Gastrocnemius medialis (tissue), 4 donors: ENCODE data around the gene UBE2V1. TPM values are rescaled to one million over a fixed set of nuclear protein-coding genes. Genes with fewer than 3 reads are reported as not detected.
A peak's percentile ranks its signal among the peaks of the same experiment; 100 is the strongest.

Source experiments
- ATAC-seq, 2 donors: fragments of 150-250 bp; one replicate each; pipeline ENCODE4 v1.9.1; 2016
- DNase-seq, 2 donors: peaks; one replicate each; pipeline ENCODE4 v3.0.0-alpha.2; 2019
- H3K27ac ChIP-seq, 4 donors: fragments of 200-600 bp; sonication (generic); 1 replicate in 1 of 4; 2 replicates in 3 of 4; pipeline ENCODE4 v1.5.1; 2016 to 2018; ENCODE audit warnings: mild to moderate bottlenecking in 2 of 4, moderate library complexity in 1 of 4
- H3K27me3 ChIP-seq, 3 donors: fragments of 200-600 bp; sonication (generic) in 2 of 3; 1 replicate in 1 of 3; 2 replicates in 2 of 3; pipeline versions ENCODE4 v1.5.1 to v1.6.0; 2016 to 2019; ENCODE audit warnings: mild to moderate bottlenecking in 1 of 3, moderate library complexity in 1 of 3
- H3K36me3 ChIP-seq, 2 donors: fragments of 200-600 bp; sonication (generic) in 1 of 2; one replicate each; pipeline ENCODE4 v1.5.1; 2017 to 2018
- H3K4me1 ChIP-seq, 2 donors: fragments of 200-600 bp; sonication (generic) in 1 of 2; one replicate each; pipeline ENCODE4 v1.5.1; 2016 to 2017; ENCODE audit warnings: mild to moderate bottlenecking in 2 of 2
- H3K4me3 ChIP-seq, 4 donors: fragments of 200-600 bp; sonication (generic) in 3 of 4; 1 replicate in 1 of 4; 2 replicates in 3 of 4; pipeline ENCODE4 v1.5.1; 2016 to 2019; ENCODE audit warnings: mild to moderate bottlenecking in 2 of 4
- H3K9me3 ChIP-seq, 3 donors: fragments of 200-600 bp; sonication (generic) in 2 of 3; 1 replicate in 1 of 3; 2 replicates in 2 of 3; pipeline ENCODE4 v1.5.1; 2016 to 2019
- POLR2A ChIP-seq, 2 donors: fragments of 450-650 bp; IDR thresholded peaks; one replicate each; pipeline ENCODE4 v1.6.1; 2017; ENCODE audit warnings: antibody characterized with exemption in 2 of 2, mild to moderate bottlenecking in 2 of 2, moderate library complexity in 2 of 2
- in situ Hi-C, 4 donors: fragments of 200-750 bp; cut with MboI; loops; one replicate each; pipeline versions ENCODE4 v1.15.0 to v1.8.0; 2017; ENCODE audit warnings: low sequenced_read_pairs in 4 of 4
- intact Hi-C: fragments of 100-400 bp; cut with DNase I; formaldehyde crosslinking; loops from one replicate; pipeline ENCODE4 v1.15.1; 2023; ENCODE audit warnings: low total_unique reads
- total RNA-seq, 4 donors: library from RNA; depleted of rRNA; stranded (reverse); fragments of >200 nt; gene quantifications; one replicate each; pipeline versions ENCODE4 v1.1.0 to v1.2.3, GENCODE V29; 2016
- TF ChIP-seq, protein P1 (sequence below), 5 experiments: fragments of 450-650 bp in 3 of 5; fragments of 200-600 bp in 2 of 5; sonication (generic) in 2 of 5; IDR thresholded peaks in 4 of 5; conservative IDR thresholded peaks in 1 of 5; 1 replicate in 4 of 5; 2 replicates in 1 of 5; pipeline ENCODE4 v1.5.1; 2016 to 2019; ENCODE audit warnings: antibody characterized with exemption in 5 of 5, mild to moderate bottlenecking in 3 of 5, moderate library complexity in 3 of 5

The UBE2V1 gene
- total RNA-seq, 4 donors from 2014 or later = 37.6 to 58.5 (median 46.9) TPM

GRCh38 chr20:50124496-50124895 is 11.5 kb upstream of the UBE2V1 start:
- in situ Hi-C loops (loop anchor here in 3 of 4 donors (5.0 kb wide), 2 partner anchors 38 to 43 kb away; no protein-coding TSS in a partner anchor), intact Hi-C loops (no loop called here)
- no peak for DNase-seq
- Histone ChIP-seq H3K4me1 (peaks cover 32 to 39% of the 10 kb centered on the region in 2 donors), H3K27me3 (no peaks in the 10 kb centered on the region), H3K27ac (peak overlapping the region in 3 of 4 donors; percentile 7 to 96 (median 91)), H3K4me3 (no peak overlapping the region), H3K36me3 (peaks cover 0 to 25% of the 10 kb centered on the region in 2 donors), H3K9me3 (no peaks in the 10 kb centered on the region)
- no peak for TF ChIP-seq POLR2A (IDR thresholded peaks at IDR 0.05)
- TF ChIP-seq, protein P1, sequence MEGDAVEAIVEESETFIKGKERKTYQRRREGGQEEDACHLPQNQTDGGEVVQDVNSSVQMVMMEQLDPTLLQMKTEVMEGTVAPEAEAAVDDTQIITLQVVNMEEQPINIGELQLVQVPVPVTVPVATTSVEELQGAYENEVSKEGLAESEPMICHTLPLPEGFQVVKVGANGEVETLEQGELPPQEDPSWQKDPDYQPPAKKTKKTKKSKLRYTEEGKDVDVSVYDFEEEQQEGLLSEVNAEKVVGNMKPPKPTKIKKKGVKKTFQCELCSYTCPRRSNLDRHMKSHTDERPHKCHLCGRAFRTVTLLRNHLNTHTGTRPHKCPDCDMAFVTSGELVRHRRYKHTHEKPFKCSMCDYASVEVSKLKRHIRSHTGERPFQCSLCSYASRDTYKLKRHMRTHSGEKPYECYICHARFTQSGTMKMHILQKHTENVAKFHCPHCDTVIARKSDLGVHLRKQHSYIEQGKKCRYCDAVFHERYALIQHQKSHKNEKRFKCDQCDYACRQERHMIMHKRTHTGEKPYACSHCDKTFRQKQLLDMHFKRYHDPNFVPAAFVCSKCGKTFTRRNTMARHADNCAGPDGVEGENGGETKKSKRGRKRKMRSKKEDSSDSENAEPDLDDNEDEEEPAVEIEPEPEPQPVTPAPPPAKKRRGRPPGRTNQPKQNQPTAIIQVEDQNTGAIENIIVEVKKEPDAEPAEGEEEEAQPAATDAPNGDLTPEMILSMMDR (IDR thresholded peaks at IDR 0.05 in 4 of 5, conservative IDR thresholded peaks at IDR 0.05 in 1 of 5) = no peak
- ATAC-seq = no peak

GRCh38 chr20:50123418-50123817 is 10.5 kb upstream of the UBE2V1 start:
- no peak for TF ChIP-seq POLR2A (IDR thresholded peaks at IDR 0.05)
- Histone ChIP-seq H3K27me3 (no peaks in the 10 kb centered on the region), H3K4me3 (no peak overlapping the region), H3K9me3 (no peaks in the 10 kb centered on the region), H3K36me3 (peaks cover 0 to 22% of the 10 kb centered on the region in 2 donors), H3K27ac (peak overlapping the region in 2 of 4 donors; percentile 40 to 81), H3K4me1 (peaks cover 26 to 30% of the 10 kb centered on the region in 2 donors)
- intact Hi-C loops (no loop called here), in situ Hi-C loops (loop anchor here in 3 of 4 donors (5.0 kb wide), 2 partner anchors 39 to 44 kb away; no protein-coding TSS in a partner anchor)
- DNase-seq (no peak), ATAC-seq (no peak)

- no peak overlapping the region for H3K4me3 ChIP-seq
- ATAC-seq = no peak
- peaks cover 0 to 19% of the 10 kb centered on the region in 2 donors for H3K36me3 ChIP-seq
- H3K27me3 ChIP-seq = no peaks in the 10 kb centered on the region
- peaks cover 21 to 25% of the 10 kb centered on the region in 2 donors for H3K4me1 ChIP-seq
- TF ChIP-seq POLR2A (IDR thresholded peaks at IDR 0.05) = no peak
- TF ChIP-seq, protein P1 (IDR thresholded peaks at IDR 0.05 in 4 of 5, conservative IDR thresholded peaks at IDR 0.05 in 1 of 5) = no peak
- intact Hi-C loops (no loop called here), in situ Hi-C loops (loop anchor here in 3 of 4 donors (5.0 kb wide), 2 partner anchors 40 to 45 kb away; no protein-coding TSS in a partner anchor)
- DNase-seq = no peak
- H3K9me3 ChIP-seq = no peaks in the 10 kb centered on the region
- peak overlapping the region in 2 of 4 donors; percentile 75 to 81 for H3K27ac ChIP-seq
Measured at GRCh38 chr20:50122763-50123162, 9.8 kb upstream of the UBE2V1 start.

DNA sequence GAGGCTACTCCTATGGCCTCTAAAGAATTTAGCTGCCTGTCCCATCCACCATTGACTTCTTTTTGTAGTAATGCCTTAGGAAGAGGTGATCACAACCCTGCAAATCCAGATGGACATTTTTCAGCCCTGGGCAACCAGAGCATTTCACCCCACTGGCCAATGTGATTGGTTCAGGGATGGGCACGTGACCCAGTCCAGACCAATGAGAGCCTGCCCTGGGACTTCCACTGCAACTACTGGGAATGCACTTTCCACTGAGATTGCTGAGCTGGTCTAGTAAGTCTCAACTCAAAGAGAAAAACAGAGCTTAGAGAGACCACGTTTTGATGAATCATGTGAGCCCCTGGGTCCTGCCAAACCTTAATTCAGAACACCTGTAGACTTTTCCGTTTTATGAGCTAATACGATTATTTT is 8.9 kb upstream of the UBE2V1 start:
- DNase-seq (no peak), ATAC-seq (no peak)
- peaks cover 0 to 15% of the 10 kb centered on the region in 2 donors for H3K36me3 ChIP-seq
- no peaks in the 10 kb centered on the region for H3K9me3 ChIP-seq
- H3K27me3 ChIP-seq = no peaks in the 10 kb centered on the region
- H3K4me1 ChIP-seq = peaks cover 16 to 17% of the 10 kb centered on the region in 2 donors
- in situ Hi-C loops = loop anchor here in 3 of 4 donors (5.0 kb wide), 2 partner anchors 40 to 45 kb away; no protein-coding TSS in a partner anchor
- TF ChIP-seq, protein P1 (IDR thresholded peaks at IDR 0.05 in 4 of 5, conservative IDR thresholded peaks at IDR 0.05 in 1 of 5) = no peak
- TF ChIP-seq POLR2A (IDR thresholded peaks at IDR 0.05) = no peak
- no peak overlapping the region for H3K4me3 ChIP-seq
- peak overlapping the region; percentile 43 to 81 (median 68) for H3K27ac ChIP-seq
- intact Hi-C loops = loop anchor here (1.0 to 2.0 kb wide), 2 partner anchors 31 to 47 kb away; partner anchors contain the start of gene PEDS1

GRCh38 chr20:50120935-50121693 is 8.2 kb upstream of the UBE2V1 start:
- TF ChIP-seq, protein P1 (IDR thresholded peaks at IDR 0.05 in 4 of 5, conservative IDR thresholded peaks at IDR 0.05 in 1 of 5) = peak; percentile 92 to 96 (median 96)
- TF ChIP-seq POLR2A (IDR thresholded peaks at IDR 0.05) = no peak

More at GRCh38 chr20:50120935-50121693, 8.2 kb upstream of the UBE2V1 start:
- H3K4me1 ChIP-seq = peaks cover 10 to 14% of the 10 kb centered on the region in 2 donors
- peak overlapping the region; percentile 43 to 81 (median 68) for H3K27ac ChIP-seq
- H3K27me3 ChIP-seq = no peaks in the 10 kb centered on the region
- peaks cover 0 to 15% of the 10 kb centered on the region in 2 donors for H3K36me3 ChIP-seq
- DNase-seq (peak; percentile 61 to 83), ATAC-seq (peak; percentile 80 to 89)
- in situ Hi-C loops = loop anchor here in 3 of 4 donors (5.0 kb wide), 2 partner anchors 41 to 46 kb away; no protein-coding TSS in a partner anchor
- H3K4me3 ChIP-seq = no peak overlapping the region
- intact Hi-C loops = loop anchor here (1.0 to 2.0 kb wide), 2 partner anchors 32 to 48 kb away; partner anchors contain the start of gene PEDS1
- H3K9me3 ChIP-seq = no peaks in the 10 kb centered on the region
